Astrocyte (in vitro differentiated cells and primary cell): ENCODE measurements around the gene CBX6.

Source experiments
- EZH2 ChIP-seq: IDR thresholded peaks from 2 replicates; pipeline ENCODE4 v1.6.1; 2012; ENCODE audit warnings: mild to moderate bottlenecking, low read length, inconsistent platforms; ENCODE audit not compliant: insufficient read depth
- TF ChIP-seq, protein P1 (sequence below): IDR thresholded peaks from 2 replicates; pipeline ENCODE4 v1.5.1; 2011; ENCODE audit warnings: low read depth, mild to moderate bottlenecking, inconsistent platforms, low read length, moderate library complexity; ENCODE audit not compliant: insufficient read depth

DNA sequence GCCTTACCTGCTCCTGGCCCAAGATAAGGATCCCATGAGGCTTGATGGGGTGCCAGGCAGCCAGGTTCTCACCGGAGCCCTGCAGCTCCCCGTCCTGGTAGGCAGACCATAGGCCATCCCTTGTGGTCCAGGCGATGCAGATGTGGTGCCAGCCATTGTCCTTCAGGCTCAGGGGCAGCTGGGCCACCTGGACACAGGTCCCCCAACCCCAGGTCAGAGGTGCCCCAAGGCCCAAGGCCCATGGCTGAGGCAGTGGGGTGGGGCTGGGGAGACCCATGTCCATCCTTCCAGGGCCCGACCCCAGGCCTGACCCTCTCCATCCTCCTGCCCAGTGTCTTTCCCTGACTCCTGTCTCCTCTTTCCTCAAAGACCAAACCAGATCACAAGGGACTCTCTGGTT, 48.9 kb downstream of the CBX6 start:
- TF ChIP-seq, protein P1, sequence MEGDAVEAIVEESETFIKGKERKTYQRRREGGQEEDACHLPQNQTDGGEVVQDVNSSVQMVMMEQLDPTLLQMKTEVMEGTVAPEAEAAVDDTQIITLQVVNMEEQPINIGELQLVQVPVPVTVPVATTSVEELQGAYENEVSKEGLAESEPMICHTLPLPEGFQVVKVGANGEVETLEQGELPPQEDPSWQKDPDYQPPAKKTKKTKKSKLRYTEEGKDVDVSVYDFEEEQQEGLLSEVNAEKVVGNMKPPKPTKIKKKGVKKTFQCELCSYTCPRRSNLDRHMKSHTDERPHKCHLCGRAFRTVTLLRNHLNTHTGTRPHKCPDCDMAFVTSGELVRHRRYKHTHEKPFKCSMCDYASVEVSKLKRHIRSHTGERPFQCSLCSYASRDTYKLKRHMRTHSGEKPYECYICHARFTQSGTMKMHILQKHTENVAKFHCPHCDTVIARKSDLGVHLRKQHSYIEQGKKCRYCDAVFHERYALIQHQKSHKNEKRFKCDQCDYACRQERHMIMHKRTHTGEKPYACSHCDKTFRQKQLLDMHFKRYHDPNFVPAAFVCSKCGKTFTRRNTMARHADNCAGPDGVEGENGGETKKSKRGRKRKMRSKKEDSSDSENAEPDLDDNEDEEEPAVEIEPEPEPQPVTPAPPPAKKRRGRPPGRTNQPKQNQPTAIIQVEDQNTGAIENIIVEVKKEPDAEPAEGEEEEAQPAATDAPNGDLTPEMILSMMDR: no peak
- TF ChIP-seq EZH2: no peak
